Effector memory CD8-positive, alpha-beta T cell (primary cell): ENCODE results near the gene GNAL.
"Not testable (repeated sequence)": the region's sequence is repeated elsewhere in the genome, so short reads cannot be mapped to it uniquely, and the experiment has no call there.

Experiments
- ATAC-seq: fragments of 150-1000 bp; cut with Tn5 transposase; replicated peaks from 2 replicates; pipeline ENCODE4 v1.10.0; 2021; ENCODE audit warnings: mild to moderate bottlenecking, moderate library complexity
- DNase-seq, 3 experiments: peaks; one replicate each; pipeline ENCODE4 v3.0.0; 2021
- H3K27ac Mint-ChIP-seq, 2 donors: one replicate each; pipeline ENCODE4 v1.8.0; 2022; ENCODE audit warnings: mild to moderate bottlenecking in 2 of 2, mixed read lengths in 2 of 2, moderate library complexity in 2 of 2
- H3K27me3 Mint-ChIP-seq, 2 donors: one replicate each; pipeline ENCODE4 v1.8.0; 2022; ENCODE audit warnings: mixed read lengths in 2 of 2
- H3K36me3 Mint-ChIP-seq: one replicate; pipeline ENCODE4 v1.8.0; 2022; ENCODE audit warnings: mild to moderate bottlenecking, moderate library complexity, mixed read lengths; ENCODE audit not compliant: insufficient read depth
- H3K4me1 Mint-ChIP-seq, 2 donors: one replicate each; pipeline ENCODE4 v1.8.0; 2022; ENCODE audit warnings: low read depth in 2 of 2, mixed read lengths in 2 of 2
- H3K4me3 Mint-ChIP-seq, 2 donors: one replicate each; pipeline ENCODE4 v1.8.0; 2022; ENCODE audit warnings: mild to moderate bottlenecking in 2 of 2, mixed read lengths in 2 of 2, moderate library complexity in 2 of 2
- H3K9me3 Mint-ChIP-seq, 2 donors: one replicate each; pipeline ENCODE4 v1.8.0; 2022; ENCODE audit warnings: mixed read lengths in 2 of 2
- total RNA-seq, 9 experiments: gene quantifications; one replicate each; lab custom pipeline; 2026; lab: John Stamatoyannopoulos, UW

The GNAL gene
- 0.18 to 8.1 (median 0.85) reads per million in 9 experiments for total RNA-seq

DNA sequence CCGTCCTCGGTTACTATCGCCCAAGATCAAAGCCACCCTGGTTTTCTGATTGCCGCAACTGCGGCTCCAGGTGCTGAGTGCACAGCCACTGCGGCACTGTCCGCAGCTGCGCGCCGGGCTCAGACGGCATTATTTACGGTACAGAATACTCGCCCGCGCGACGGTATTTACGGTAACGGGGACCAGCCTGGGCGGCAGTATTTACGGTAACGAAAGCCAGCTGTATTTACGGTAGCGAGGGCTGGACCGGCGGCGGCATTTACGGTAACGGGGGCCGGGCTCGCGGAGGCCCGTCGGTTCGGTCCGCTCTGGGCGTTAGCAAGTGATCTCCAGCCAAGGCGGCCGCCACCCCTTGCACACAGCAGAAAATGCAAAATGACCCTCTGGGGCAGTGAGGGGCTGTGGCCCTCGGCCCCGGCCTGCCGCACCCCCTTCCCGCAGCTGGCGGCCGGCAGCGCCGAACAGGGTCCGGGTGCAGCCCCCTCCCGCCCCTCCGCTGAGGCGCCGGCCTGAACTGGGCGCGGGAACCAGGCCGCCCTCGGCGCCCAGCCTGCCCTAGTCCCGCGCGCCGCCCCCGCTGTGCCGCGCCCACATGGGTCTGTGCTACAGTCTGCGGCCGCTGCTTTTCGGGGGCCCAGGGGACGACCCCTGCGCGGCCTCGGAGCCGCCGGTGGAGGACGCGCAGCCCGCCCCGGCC is at the start of gene GNAL:
GNAL (plus strand) TSS at position 293 of the 697 bp plus-strand sequence; CDS start at position 593, 300 bp downstream.
- Mint-ChIP-seq H3K4me3 (peak within 1 kb of the TSS; percentile 61 to 67), H3K27me3 (peaks cover 42 to 54% of the 10 kb centered on the region in 2 donors), H3K4me1 (peaks cover 7 to 9% of the 10 kb centered on the region in 2 donors), H3K27ac (no peak within 1 kb of the TSS), H3K9me3 (no peaks in the 10 kb centered on the region), H3K36me3 (no peaks in the 10 kb centered on the region)
- DNase-seq (peak; percentile 9 to 12 (median 11)), ATAC-seq (peak; percentile 63)

DNA sequence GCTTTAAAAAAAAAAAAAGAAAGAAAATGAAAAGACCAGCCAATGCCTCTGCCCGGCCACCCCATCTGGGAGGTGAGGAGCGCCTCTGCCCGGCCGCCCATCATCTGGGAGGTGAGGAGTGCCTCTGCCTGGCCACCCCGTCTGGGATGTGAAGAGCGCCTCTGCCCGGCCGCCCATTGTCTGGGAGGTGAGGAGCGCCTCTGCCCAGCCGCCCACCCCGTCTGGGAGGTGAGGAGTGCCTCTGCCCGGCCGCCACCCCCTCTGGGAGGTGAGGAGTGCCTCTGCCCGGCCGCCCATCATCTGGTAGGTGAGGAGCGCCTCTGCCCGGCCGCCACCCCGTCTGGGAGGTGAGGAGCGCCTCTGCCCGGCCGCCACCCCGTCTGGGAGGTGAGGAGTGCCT is 41.8 kb upstream of the GNAL start:
- not testable (repeated sequence) for DNase-seq, H3K27ac Mint-ChIP-seq, H3K9me3 Mint-ChIP-seq, H3K36me3 Mint-ChIP-seq, H3K4me3 Mint-ChIP-seq, ATAC-seq, H3K4me1 Mint-ChIP-seq
- peaks cover 5 to 19% of the 10 kb centered on the region in 2 donors for H3K27me3 Mint-ChIP-seq

DNA sequence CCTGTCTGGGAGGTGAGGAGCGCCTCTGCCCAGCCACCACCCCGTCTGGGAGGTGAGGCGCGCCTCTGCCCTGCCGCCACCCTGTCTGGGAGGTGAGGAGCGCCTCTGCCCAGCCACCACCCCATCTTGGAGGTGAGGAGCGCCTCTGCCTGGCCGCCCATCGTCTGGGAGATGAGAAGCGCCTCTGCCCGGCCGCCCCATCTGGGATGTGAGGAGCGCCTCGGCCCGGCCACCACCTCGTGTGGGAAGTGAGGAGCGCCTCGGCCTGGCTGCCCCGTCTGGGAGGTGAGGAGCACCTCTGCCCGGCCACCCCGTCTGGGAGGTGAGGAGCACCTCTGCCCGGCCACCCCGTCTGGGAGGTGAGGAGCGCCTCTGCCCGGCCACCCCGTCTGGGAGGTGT is 41.3 kb upstream of the GNAL start:
- not testable (repeated sequence) for ATAC-seq, H3K9me3 Mint-ChIP-seq, H3K4me1 Mint-ChIP-seq, H3K27ac Mint-ChIP-seq, H3K4me3 Mint-ChIP-seq, DNase-seq, H3K36me3 Mint-ChIP-seq
- H3K27me3 Mint-ChIP-seq = peaks cover 5 to 19% of the 10 kb centered on the region in 2 donors

DNA sequence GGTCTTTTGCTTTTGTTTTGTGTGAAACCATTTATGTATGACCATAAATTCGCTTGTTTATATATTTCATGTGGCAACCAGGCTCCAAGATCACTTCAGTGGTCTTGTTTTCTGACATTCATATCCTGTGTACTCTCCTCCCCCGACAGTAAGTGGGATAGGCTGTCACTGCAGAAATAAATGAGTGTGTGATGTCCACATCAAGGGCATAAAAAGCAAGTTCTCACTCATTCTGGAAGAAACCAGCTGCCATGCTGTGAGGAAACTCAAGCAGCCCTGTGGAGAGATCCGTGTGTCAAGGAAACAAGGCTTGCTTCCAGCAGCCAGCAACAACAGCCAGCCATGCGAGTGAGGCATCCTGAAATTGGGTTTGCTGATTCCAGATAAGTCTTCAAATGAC is 39.2 kb upstream of the GNAL start:
- no peaks in the 10 kb centered on the region for H3K4me1 Mint-ChIP-seq
- DNase-seq = no peak

DNA sequence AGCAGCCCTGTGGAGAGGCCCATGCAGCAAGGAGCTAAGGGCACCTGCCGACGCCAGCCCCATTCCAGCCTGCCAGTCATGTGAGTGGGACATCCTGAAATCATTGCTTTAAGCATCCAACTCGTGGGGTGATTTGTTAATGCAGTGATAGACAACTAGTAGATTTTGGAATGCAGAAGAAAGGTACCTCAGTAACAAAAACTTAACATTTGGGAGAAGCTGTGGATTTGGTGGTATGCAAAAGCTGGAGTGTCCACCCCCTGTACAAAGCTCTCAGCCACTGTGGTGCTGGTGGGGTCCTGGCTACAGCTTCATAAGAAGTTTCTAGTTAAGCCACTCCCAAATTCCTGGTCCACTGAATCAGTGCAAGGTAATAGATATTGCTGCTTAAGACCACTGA is 37.2 kb upstream of the GNAL start:
- no peak for DNase-seq
- Mint-ChIP-seq H3K4me1 (peaks cover 0 to 3% of the 10 kb centered on the region in 2 donors), H3K27me3 (peaks cover 18 to 47% of the 10 kb centered on the region in 2 donors), H3K27ac (no peak overlapping the region), H3K36me3 (no peaks in the 10 kb centered on the region), H3K4me3 (no peak overlapping the region), H3K9me3 (no peaks in the 10 kb centered on the region)
- ATAC-seq = no peak

More for the DNA sequence above, 39.2 kb upstream of the GNAL start:
- Mint-ChIP-seq H3K9me3 (no peaks in the 10 kb centered on the region), H3K4me3 (no peak overlapping the region), H3K27ac (no peak overlapping the region), H3K27me3 (peaks cover 18 to 35% of the 10 kb centered on the region in 2 donors), H3K36me3 (no peaks in the 10 kb centered on the region)
- ATAC-seq = no peak

DNA sequence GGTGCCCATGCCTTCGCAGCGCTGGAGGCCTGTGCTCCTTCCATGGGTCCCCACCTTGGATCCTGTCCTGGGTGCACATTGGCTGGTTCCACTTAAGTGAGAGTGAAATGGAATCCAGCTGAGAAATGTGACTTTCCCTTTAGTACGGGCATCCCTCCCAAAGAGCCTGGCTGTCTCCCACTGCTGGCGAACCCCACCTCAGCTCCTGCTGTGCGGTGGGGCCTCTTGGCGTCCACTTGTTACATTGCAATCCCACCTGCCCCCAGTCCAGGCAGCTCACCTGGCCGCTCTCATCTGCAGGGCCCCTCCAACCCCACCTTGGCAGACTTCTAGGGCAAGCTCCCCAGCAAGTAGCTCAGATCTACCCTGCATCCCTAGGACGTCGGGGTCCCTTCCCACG is 35.5 kb upstream of the GNAL start:
- peaks cover 32 to 63% of the 10 kb centered on the region in 2 donors for H3K27me3 Mint-ChIP-seq
- peaks cover 0 to 3% of the 10 kb centered on the region in 2 donors for H3K4me1 Mint-ChIP-seq
- no peak overlapping the region for H3K4me3 Mint-ChIP-seq
- DNase-seq (no peak), ATAC-seq (no peak)
- H3K9me3 Mint-ChIP-seq = no peaks in the 10 kb centered on the region
- H3K36me3 Mint-ChIP-seq = no peaks in the 10 kb centered on the region
- H3K27ac Mint-ChIP-seq = no peak overlapping the region

DNA sequence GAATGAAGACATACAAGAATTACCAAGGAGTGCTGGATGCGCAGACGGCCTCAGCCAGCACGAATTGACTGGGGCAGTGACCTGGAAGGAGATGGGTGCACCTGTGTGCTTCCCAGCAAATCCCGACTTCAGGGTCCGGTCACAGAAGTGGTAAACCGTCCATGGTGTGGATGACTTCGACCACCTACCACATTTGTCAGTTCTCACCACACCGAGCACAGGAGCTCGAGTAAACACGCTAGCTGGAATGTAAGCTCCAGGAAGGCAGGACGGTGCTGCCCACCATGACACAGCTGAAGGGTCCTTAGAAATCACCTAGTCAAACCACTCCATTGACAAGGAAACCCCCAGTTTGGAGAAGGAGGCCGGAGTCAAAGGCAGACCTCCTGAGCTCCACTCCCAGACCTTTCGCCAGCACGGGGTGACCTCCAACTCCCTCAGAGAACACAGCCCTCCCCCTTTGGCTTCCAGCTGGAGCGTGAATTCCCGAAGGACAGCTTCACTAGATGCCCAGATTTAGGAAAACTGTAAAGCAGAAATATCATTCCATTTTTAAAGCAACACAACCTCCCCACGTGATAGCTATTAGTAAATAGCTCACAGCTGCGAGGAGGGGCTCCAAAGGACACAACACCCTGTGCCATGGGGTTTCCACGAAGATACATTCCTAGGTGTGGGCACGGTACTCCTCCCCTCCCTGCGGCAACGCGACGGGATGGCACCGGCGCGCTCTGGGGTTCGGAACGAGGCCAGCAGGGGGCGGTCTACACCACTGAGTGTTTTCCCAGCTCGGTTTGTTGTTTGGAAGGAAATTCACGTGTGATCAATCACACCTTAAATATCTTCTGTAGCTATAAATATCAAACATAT is 34.1 kb upstream of the GNAL start:
- Mint-ChIP-seq H3K4me3 (no peak overlapping the region), H3K27me3 (peaks cover 36 to 71% of the 10 kb centered on the region in 2 donors), H3K4me1 (peaks cover 0 to 3% of the 10 kb centered on the region in 2 donors), H3K9me3 (no peaks in the 10 kb centered on the region), H3K27ac (no peak overlapping the region), H3K36me3 (no peaks in the 10 kb centered on the region)
- peak in 2 of 3 experiments; percentile 5 to 7 for DNase-seq
- no peak for ATAC-seq

DNA sequence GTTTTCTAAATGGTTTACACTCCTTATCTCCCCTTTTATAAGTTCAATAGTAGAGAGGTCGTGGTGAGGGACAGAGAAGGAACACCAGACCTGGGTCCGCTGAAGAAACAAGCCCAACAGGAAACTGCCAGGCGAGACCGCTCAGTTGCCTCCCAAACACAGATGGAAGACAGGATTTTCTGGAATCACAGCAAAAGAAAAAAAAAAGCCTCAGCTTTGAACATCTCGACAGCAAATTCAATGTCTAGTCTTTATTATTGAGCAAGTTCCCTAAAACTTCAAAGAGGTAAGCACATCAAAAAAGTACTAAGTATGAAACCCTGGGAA is 33.5 kb upstream of the GNAL start:
- no peak for DNase-seq
- Mint-ChIP-seq H3K4me3 (no peak overlapping the region), H3K27ac (no peak overlapping the region), H3K4me1 (peaks cover 0 to 3% of the 10 kb centered on the region in 2 donors), H3K9me3 (no peaks in the 10 kb centered on the region), H3K27me3 (peaks cover 36 to 65% of the 10 kb centered on the region in 2 donors), H3K36me3 (no peaks in the 10 kb centered on the region)
- no peak for ATAC-seq

DNA sequence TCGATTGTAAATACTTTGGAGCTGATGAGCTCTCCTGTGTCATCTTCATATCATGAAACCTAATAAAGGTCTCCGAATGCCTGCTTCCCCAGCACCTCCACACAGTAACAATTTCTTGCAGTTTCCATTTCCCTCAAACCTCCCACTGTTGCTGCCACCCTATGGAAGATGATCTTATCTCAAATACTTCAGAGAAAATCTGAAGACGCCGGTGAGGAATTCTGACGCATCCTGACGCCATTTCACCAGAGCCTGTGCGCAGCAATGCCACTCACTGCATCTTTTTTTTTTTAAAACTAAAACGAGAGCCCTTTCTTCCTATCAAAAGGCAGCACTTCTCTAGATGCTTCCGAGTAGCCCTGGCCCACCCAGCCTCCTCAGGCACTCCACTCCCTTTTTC is 31.9 kb upstream of the GNAL start:
- no peak for ATAC-seq
- Mint-ChIP-seq H3K36me3 (no peaks in the 10 kb centered on the region), H3K27ac (no peak overlapping the region), H3K4me1 (peaks cover 0 to 3% of the 10 kb centered on the region in 2 donors), H3K4me3 (no peak overlapping the region), H3K9me3 (no peaks in the 10 kb centered on the region), H3K27me3 (peaks cover 31 to 55% of the 10 kb centered on the region in 2 donors)
- DNase-seq = no peak

DNA sequence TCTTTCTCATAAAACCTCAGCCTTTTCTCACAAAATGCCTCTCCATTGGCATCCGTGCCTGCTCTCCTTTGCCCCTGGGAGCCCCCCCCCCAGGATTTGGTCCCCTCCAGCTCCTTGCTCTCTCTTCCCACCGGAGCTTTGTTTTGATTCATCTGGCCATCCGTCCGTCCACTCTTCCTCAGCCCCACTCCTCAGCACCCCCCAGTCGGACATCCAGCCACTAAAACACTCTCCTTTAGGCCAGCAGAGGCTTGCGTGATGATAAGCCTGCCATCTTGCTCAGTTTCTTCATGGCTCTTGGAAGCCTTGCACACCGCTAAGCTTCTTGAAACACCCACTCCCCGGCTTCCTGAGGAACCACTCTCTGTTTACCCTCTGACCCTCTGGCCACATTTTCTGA is 31.5 kb upstream of the GNAL start:
- H3K9me3 Mint-ChIP-seq = no peaks in the 10 kb centered on the region
- H3K36me3 Mint-ChIP-seq = no peaks in the 10 kb centered on the region
- peaks cover 31 to 55% of the 10 kb centered on the region in 2 donors for H3K27me3 Mint-ChIP-seq
- DNase-seq (no peak), ATAC-seq (no peak)
- peaks cover 0 to 3% of the 10 kb centered on the region in 2 donors for H3K4me1 Mint-ChIP-seq
- no peak overlapping the region for H3K27ac Mint-ChIP-seq
- H3K4me3 Mint-ChIP-seq = no peak overlapping the region

DNA sequence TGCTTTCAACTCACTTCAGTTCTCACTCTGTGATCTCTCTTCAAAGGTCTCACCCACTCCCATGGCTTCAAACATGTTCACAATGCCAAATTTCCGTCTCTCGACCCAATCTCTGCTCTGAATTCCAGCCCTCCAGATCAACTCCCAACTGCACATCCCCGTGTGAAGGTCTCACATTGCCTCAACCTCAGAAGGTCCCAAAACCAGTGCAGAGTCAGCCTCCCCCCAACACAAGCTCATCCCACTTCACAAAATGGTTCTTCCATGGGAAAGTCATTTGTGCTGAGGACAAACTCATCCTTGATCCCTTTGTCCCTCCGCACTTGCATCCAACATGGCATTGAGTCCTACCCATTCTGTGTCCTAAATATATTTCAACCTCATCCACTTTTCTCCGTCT is 31.0 kb upstream of the GNAL start:
- peaks cover 31 to 55% of the 10 kb centered on the region in 2 donors for H3K27me3 Mint-ChIP-seq
- H3K36me3 Mint-ChIP-seq = no peaks in the 10 kb centered on the region
- H3K4me3 Mint-ChIP-seq = no peak overlapping the region

DNA sequence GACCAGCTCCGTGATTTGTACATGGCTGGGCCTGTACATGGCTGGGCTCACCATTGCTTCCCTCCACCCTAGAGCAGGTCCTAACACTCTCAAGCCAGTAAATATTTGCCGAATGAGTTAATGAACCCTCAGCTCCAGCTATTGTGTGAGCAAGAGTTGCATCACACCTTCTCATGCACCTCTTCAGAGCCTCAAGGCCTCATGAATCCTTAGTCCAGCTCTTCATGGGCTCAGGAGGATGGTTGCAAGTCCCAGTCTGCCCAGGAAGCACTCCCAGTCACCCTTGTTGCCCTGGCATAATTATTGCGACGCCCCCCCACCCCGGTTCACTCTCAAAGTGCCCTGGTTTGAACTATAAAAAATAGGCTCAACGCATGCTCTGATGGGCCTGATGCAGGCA is 30.1 kb upstream of the GNAL start:
- no peaks in the 10 kb centered on the region for H3K9me3 Mint-ChIP-seq
- no peaks in the 10 kb centered on the region for H3K36me3 Mint-ChIP-seq
- H3K27ac Mint-ChIP-seq = no peak overlapping the region
- ATAC-seq (no peak), DNase-seq (no peak)
- H3K27me3 Mint-ChIP-seq = peaks cover 25 to 47% of the 10 kb centered on the region in 2 donors
- peaks cover 0 to 3% of the 10 kb centered on the region in 2 donors for H3K4me1 Mint-ChIP-seq
- no peak overlapping the region for H3K4me3 Mint-ChIP-seq

More for the DNA sequence above, 31.0 kb upstream of the GNAL start:
- no peak overlapping the region for H3K27ac Mint-ChIP-seq
- DNase-seq (no peak), ATAC-seq (no peak)
- H3K9me3 Mint-ChIP-seq = no peaks in the 10 kb centered on the region
- H3K4me1 Mint-ChIP-seq = peaks cover 0 to 3% of the 10 kb centered on the region in 2 donors

DNA sequence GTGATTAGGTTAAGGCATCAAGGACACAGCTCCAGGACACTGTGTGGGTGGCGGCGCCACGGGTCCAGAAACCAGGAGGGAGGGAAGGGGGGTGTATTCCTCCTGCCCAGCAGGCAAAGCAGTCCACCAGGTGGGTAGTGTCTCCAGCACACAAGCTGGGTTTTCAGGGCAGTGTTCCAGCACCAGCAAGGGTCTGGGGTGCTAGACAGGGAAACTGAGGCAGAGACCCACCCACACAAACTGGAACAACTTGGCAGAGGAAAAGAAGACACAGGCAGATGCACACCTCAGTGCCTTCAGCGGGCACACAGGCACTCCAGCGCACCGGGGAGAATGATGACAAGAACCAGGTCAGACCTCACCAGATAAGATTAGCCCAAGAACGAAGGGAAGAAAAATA is 28.4 kb upstream of the GNAL start:
- Mint-ChIP-seq H3K4me3 (no peak overlapping the region), H3K36me3 (no peaks in the 10 kb centered on the region), H3K4me1 (no peaks in the 10 kb centered on the region), H3K9me3 (no peaks in the 10 kb centered on the region), H3K27ac (no peak overlapping the region), H3K27me3 (peaks cover 18 to 30% of the 10 kb centered on the region in 2 donors)
- DNase-seq (no peak), ATAC-seq (no peak)

DNA sequence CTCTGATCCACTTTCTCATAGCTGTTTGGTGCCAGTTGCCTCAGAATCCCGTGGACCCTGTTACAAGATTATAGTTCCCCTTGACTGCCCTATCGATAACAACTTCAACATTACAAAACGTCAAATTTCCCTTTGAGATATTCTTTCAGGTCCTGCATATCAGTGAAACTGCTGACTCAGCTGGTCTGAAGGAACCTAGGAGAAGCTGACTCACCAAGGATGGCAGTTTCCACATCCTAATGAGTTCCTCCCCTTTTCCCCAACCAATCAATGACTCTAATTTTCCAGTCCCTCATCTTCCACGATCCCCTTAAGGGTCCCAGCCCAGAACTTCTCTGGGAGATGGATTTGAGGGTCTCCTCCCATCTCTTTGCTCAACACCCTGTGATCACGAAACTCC is 27.6 kb upstream of the GNAL start:
- no peak for ATAC-seq
- no peak overlapping the region for H3K4me3 Mint-ChIP-seq
- H3K36me3 Mint-ChIP-seq = no peaks in the 10 kb centered on the region
- H3K27me3 Mint-ChIP-seq = peaks cover 18 to 33% of the 10 kb centered on the region in 2 donors
- DNase-seq = no peak
- no peaks in the 10 kb centered on the region for H3K9me3 Mint-ChIP-seq
- no peaks in the 10 kb centered on the region for H3K4me1 Mint-ChIP-seq
- no peak overlapping the region for H3K27ac Mint-ChIP-seq
